GM18517 (cell line): ENCODE results near the gene FRMD3.

Source experiments
- ATAC-seq: cut with Tn5 transposase; IDR thresholded peaks from one replicate; pipeline ENCODE4 v1.9.1; 2021; ENCODE audit warnings: mild to moderate bottlenecking, moderate library complexity; ENCODE audit not compliant: unreplicated experiment

FRMD3 gene

DNA sequence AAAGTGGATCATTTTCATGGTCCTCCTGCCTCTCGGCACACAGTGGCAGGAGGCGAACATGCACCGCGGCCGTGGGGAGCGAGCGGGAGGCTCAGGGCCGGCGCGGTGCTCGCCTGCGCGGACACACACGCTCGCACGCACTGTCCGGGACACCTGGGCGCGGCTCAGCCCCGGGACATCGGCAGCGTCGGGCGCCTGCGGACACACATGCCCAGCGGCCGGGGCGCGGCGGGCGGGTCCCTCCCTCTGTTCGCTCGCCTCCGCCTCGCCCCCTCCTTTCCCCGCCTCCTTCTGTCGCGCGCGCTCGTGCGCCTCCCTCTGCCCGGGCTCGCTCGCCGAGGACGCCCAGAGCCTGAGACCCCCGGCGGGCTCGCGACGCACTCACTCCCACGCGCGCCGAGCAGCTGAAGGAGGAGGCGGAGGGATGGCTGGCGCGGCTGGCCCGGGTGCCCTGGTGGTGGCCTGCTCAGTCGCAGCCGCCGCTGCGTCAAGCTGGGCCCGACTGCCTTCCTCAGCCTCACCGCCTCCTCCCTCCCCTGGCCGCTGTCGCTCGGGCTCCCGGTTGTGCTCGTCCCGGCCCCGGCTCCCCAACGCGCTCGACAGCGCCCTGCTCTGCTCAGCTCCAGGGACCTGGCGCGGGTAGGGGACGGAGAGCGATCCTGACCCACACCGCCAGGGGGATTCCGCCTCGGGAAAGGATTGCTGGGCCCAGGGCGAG lies at the start of gene FRMD3:
Gene FRMD3, minus strand, starts transcription at position 230 of the 718 bp plus-strand sequence. Its CDS starts 170 bp downstream, at position 60.
- no peak for ATAC-seq

- no peak for ATAC-seq
Observed at GRCh38 chr9:83584995-83585394, 46.8 kb upstream of the FRMD3 start.

GRCh38 chr9:83583151-83584014 lies 45.2 kb upstream of the FRMD3 start:
- ATAC-seq = no peak

GRCh38 chr9:83582029-83582428 lies 43.8 kb upstream of the FRMD3 start:
- ATAC-seq = no peak

- ATAC-seq = no peak
Observed at GRCh38 chr9:83574482-83574881, 36.3 kb upstream of the FRMD3 start.

DNA sequence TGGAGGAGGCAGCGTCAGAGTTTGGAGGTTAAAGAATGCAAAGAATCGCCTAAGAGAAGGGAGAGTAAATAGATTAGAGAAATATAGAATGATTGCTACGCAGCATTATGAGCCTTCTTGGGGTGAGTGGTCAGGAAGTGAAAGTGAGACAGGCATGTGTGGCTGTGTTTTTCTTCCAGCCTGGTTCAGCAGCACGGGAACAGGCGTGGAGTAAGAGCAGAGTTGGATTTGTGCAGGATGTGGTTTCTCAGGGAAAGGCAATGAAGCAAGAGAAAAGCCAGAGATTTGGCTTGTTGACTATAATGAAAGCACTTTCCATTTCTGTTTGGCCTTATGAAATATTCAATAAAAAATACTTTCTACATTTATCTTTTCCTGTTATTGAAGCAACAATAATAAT lies 34.3 kb upstream of the FRMD3 start:
- ATAC-seq = no peak

DNA sequence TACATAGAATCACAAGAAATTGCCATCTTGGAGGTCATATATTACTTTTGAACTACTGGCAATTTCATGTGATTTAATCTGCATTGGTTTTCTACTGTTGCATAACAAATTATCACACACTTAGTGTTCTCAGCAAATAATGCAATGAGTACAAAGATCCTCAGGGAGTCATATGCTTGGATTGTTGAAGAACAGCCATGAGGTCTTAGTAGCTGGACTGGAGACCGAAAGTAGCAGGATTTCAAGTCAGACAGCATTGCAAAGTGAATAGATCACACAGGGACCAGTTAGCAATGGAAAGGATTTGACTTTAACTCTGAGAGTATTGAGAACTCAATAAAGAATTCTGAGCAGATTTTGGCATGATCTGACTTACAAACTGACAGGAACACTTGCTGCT lies 32.2 kb upstream of the FRMD3 start:
- ATAC-seq = no peak

- ATAC-seq = no peak
Observed at GRCh38 chr9:83569326-83569725, 31.1 kb upstream of the FRMD3 start.

DNA sequence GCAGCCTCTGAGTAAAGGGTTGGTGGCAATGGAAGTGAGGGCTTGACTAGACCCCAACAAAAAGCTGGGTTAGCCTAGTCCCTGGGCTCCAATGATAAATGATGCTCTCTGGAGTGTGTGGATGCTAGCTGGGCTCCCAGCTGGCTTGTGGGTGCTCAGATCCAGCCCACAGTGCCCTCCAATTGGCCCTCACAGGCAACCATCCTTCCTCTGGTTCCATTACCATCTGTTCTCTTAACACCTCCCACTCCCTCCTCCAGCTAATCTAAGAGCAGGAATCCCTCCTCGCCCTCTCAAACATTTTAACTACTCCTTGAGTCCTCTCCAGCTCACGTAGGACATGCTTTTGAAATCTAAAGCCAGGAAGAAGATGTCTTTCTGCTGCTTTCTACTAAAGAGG lies 25.2 kb upstream of the FRMD3 start:
- ATAC-seq = no peak

DNA sequence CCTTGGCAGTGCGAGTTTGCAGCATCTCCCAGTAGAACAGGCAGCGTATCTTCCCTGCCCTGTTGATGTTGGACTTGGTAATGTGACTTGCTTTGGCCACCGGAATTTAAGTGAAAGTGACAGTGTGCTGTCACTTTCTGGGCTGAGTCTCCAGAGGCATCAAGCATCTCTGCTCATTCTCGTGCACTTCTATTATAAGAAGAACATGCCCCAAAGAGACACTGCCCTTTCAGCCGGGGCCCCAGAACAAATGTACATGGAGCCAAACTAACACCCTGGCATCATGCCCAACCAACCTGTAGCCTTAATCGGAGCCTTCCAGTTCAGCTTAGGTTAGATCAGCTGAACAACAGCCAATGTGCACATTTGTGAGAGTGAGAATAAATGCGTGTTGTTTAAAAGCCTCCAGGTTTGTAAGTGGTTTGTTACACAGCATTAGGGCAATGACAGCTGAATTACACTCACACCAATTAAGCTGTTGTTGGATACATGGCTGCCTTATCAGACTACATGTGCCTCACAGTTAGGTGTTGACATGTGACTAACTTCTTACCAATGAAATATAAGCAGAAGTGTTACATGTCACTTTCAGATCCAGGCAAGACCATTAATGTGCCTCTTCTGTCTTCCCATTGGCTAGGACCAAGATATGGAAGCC lies 22.1 kb upstream of the FRMD3 start:
- no peak for ATAC-seq

GRCh38 chr9:83557771-83558170 lies 19.6 kb upstream of the FRMD3 start:
- ATAC-seq = no peak

- no peak for ATAC-seq
Observed at GRCh38 chr9:83557317-83557716, 19.1 kb upstream of the FRMD3 start.

DNA sequence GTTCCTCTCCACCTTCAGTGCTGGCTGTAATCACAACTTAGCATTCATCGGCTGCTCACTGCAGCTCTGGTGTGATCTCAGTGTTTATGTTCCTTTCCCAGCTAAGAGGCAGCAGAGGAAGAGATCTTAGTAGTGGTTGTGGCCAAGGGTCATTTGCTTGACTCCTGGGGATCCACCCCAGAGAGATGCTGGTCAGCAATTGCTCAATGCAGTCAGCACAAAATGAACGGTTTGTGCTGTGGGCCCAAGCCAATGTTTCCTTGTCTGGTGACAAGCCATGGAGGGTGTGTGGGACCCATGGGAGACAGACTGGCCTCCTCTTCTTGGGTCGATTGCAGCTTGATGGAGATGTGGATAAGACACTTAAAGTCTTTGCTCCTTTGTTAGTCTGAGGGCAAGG lies 16.1 kb upstream of the FRMD3 start:
- no peak for ATAC-seq

DNA sequence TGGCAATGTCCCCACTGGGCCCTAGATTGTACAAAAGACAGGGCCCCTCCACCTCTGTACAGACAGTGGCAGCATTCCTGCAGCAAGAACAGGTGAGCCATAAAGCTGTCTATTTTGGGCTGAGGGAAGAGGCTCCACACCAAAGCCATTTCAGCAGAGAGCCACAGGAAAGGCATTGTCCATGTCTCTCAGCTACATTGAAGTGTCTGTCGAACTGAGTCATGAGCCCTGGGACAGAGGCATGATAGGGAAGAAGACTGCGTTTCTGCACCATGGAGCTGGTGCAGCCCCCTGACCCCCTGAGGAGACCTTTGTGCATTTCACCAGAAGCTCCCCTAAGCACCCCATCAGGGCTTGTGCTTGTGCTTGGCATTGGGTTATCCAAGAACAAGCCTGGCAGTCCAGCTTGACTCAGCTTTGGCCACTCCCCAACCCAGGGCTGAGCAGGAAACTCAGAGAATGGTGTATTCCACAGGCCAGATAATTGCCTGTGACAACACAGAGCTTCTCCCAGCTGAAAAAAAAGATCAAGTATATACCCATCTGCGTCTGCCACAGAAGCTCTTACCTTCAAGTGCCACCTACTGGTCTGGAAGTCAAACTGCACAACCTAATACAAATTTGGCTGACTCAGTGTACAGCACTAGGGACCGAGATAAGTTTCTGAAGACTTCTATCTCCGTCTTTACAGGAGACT lies 5.9 kb upstream of the FRMD3 start:
- peak; percentile 96 for ATAC-seq

DNA sequence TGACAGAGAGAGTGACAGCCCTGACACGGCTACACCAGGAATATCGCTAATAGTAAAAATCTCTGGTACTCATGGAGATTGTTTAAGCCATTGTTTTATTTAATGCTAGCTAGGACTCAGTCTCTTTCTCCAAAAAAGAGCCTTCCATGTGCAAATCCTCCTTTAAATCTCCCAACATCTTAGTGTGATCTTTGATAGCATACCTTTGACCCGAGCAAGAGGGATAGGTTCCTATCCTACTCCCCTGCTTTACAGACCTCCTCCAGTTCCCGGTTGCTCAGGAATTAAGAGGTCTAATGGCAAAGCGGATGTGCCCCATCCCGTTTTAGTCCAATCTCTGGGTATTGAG lies 663 bp upstream of the FRMD3 start:
- no peak for ATAC-seq

- no peak for ATAC-seq
Observed at GRCh38 chr9:83537331-83538171, 650 bp downstream of the FRMD3 start.

DNA sequence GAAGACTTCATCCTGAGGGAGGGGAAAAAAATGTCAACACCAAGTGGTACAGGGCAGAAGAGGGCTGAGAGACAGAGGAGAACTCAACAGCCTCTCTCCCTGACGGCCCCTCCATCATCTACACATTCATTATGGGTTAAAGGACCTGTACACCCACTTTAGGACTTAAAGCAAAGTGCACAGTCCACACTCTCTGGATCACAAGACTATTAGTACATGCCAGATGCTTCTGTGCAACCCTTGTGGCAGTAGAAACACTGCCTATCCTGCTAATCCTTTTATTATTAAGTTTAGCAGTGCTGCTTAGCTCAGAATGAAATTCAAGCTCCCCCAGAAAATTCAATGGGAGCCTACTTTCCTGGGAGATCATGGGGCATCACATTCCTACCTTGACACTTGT lies 1.9 kb downstream of the FRMD3 start:
- ATAC-seq = no peak

- no peak for ATAC-seq
Observed at GRCh38 chr9:83535736-83536135, 2.5 kb downstream of the FRMD3 start.

- no peak for ATAC-seq
Observed at GRCh38 chr9:83533296-83533695, 4.9 kb downstream of the FRMD3 start.

- ATAC-seq = no peak
Observed at GRCh38 chr9:83526901-83527300, 11.3 kb downstream of the FRMD3 start.
